RPMI8226 (cell line): ENCODE data around the gene GYS2.

Experiments used
- DNase-seq: peaks from one replicate; pipeline ENCODE4 v3.0.0-alpha.2; 2015

The GYS2 gene

GRCh38 chr12:21501258-21502163, 103.1 kb downstream of the GYS2 start, which contains the start of the genes GOLT1B and RECQL:
TSS of gene GOLT1B (plus strand) at chr12:21501789. CDS start at chr12:21501924, 135 bp downstream.
TSS of gene RECQL (minus strand) at chr12:21501635. CDS start at chr12:21499570, 2,065 bp downstream.
- DNase-seq, result peak; percentile 97

GRCh38 chr12:21500786-21501257, 103.8 kb downstream of the GYS2 start:
- peak; percentile 5 for DNase-seq

- DNase-seq, result no peak
These were observed 104.9 kb downstream of the GYS2 start for GRCh38 chr12:21499765-21500164.
